Endothelial cell of umbilical vein (primary cell): Measurements from ENCODE around the gene PRKG1. TPM values are rescaled to one million over a fixed set of nuclear protein-coding genes. Genes with fewer than 3 reads are reported as not detected.

Source experiments
- BruUV-seq: library from RNA; stranded (reverse); fragments of 400-500 nt; replicated peaks from 2 replicates; lab custom pipeline; 2021; lab: Mats Ljungman, UMichigan
- CTCF ChIA-PET: fragments of 300-600, 350-600 bp; sonication (Branson Sonifier 250); formaldehyde crosslinking; loops from one replicate; lab custom pipeline; 2021; ENCODE audit warnings: antibody characterized with exemption, inconsistent platforms; lab: Charles Lee
- POLR2A ChIA-PET: fragments of 300-600, 350-600 bp; sonication (Branson Sonifier 250); formaldehyde crosslinking; loops from one replicate; lab custom pipeline; 2021; ENCODE audit warnings: antibody characterized with exemption, inconsistent platforms; lab: Charles Lee
- DNase-seq: peaks from one replicate; pipeline ENCODE4 v3.0.0-alpha.2; 2011; ENCODE audit warnings: low read depth, low spot score
- FAIRE-seq: peaks from 2 replicates; lab custom pipeline; 2011; peaks lifted over from hg19 to GRCh38; lab: Jason Lieb, UNC
- H2AFZ ChIP-seq: 2 replicates; pipeline ENCODE4 v1.6.0; 2012; ENCODE audit warnings: low read depth, low read length, control low read depth, inconsistent platforms
- H3K27ac ChIP-seq: 2 replicates; pipeline ENCODE4 v1.5.1; 2011; ENCODE audit warnings: low read depth, mild to moderate bottlenecking, control low read depth, low read length, moderate library complexity; ENCODE audit not compliant: insufficient read depth
- H3K27me3 ChIP-seq, 2 experiments: 2 replicates each; pipeline versions ENCODE4 v1.6.0 to v1.6.1; 2011; ENCODE audit warnings: low read length in 2 of 2, mixed read lengths in 1 of 2; ENCODE audit not compliant: control insufficient read depth in 2 of 2, insufficient read depth in 2 of 2
- H3K36me3 ChIP-seq, 2 experiments: 2 replicates in 1 of 2; 3 replicates in 1 of 2; pipeline ENCODE4 v1.5.1; 2011; ENCODE audit warnings: low read length in 2 of 2, mild to moderate bottlenecking in 1 of 2, moderate library complexity in 1 of 2; ENCODE audit not compliant: control insufficient read depth in 2 of 2, insufficient read depth in 2 of 2; ENCODE audit errors: extremely low read depth in 1 of 2
- H3K4me1 ChIP-seq: 3 replicates; pipeline ENCODE4 v1.5.1; 2011; ENCODE audit warnings: mild to moderate bottlenecking, low read length; ENCODE audit not compliant: control insufficient read depth, insufficient read depth; ENCODE audit errors: extremely low read depth
- H3K4me2 ChIP-seq: 2 replicates; pipeline ENCODE4 v1.6.1; 2011; ENCODE audit warnings: low read length, control low read depth, mixed read lengths; ENCODE audit not compliant: insufficient read depth
- H3K4me3 ChIP-seq, 3 experiments: fragments of 200-600 bp in 1 of 3; sonication (generic), shearing (Covaris generic) in 1 of 3; replicated peaks in 1 of 3; 2 replicates each; pipeline ENCODE4 v1.5.1; 2011 to 2016; ENCODE audit warnings: control low read depth in 3 of 3, low read length in 3 of 3, mild to moderate bottlenecking in 2 of 3, inconsistent platforms in 1 of 3, low read depth in 1 of 3, moderate library complexity in 1 of 3; ENCODE audit not compliant: insufficient read depth in 1 of 3
- H3K79me2 ChIP-seq: 2 replicates; pipeline ENCODE4 v1.6.0; 2012; ENCODE audit warnings: low read length, inconsistent platforms; ENCODE audit not compliant: control insufficient read depth, insufficient read depth
- H3K9ac ChIP-seq: replicated peaks from 2 replicates; pipeline ENCODE3; 2011; ENCODE audit warnings: low read length, control low read depth; ENCODE audit not compliant: insufficient read depth; ENCODE audit errors: extremely low read depth
- H3K9me1 ChIP-seq: replicated peaks from 3 replicates; pipeline ENCODE4 v1.6.0; 2011; ENCODE audit warnings: mild to moderate bottlenecking, low read length; ENCODE audit not compliant: control insufficient read depth, insufficient read depth; ENCODE audit errors: extremely low read depth
- H3K9me3 ChIP-seq: replicated peaks from 2 replicates; pipeline ENCODE4 v1.5.1; 2012; ENCODE audit warnings: low read length, inconsistent platforms; ENCODE audit not compliant: control insufficient read depth, insufficient read depth
- H4K20me1 ChIP-seq: replicated peaks from 2 replicates; pipeline ENCODE3; 2011; ENCODE audit warnings: mild to moderate bottlenecking, low read length; ENCODE audit not compliant: control insufficient read depth, insufficient read depth; ENCODE audit errors: extremely low read depth
- EZH2 ChIP-seq: IDR thresholded peaks from 2 replicates; pipeline ENCODE4 v1.6.1; 2012; ENCODE audit warnings: borderline replicate concordance, low read depth, mild to moderate bottlenecking, moderate library complexity, low read length, inconsistent platforms; ENCODE audit not compliant: severe bottlenecking
- FOS ChIP-seq: IDR thresholded peaks from 2 replicates; pipeline ENCODE4 v1.6.1; 2011; ENCODE audit warnings: mild to moderate bottlenecking, low read length, moderate library complexity, borderline replicate concordance; ENCODE audit not compliant: insufficient read depth
- JUN ChIP-seq: IDR thresholded peaks from 2 replicates; pipeline ENCODE4 v1.6.1; 2011; ENCODE audit warnings: borderline replicate concordance, low read depth; ENCODE audit not compliant: insufficient read length, insufficient read depth
- MYC ChIP-seq: IDR thresholded peaks from one replicate; pipeline ENCODE4 v1.6.1; 2011; ENCODE audit warnings: mild to moderate bottlenecking, low read depth, low read length
- POLR2A ChIP-seq: IDR thresholded peaks from 2 replicates; pipeline ENCODE4 v1.6.1; 2012; ENCODE audit warnings: low read depth, mild to moderate bottlenecking, control low read depth, low read length
- POLR2AphosphoS5 ChIP-seq: IDR thresholded peaks from 2 replicates; pipeline ENCODE4 v1.6.1; 2012; ENCODE audit warnings: low read depth, mild to moderate bottlenecking, control low read depth, low read length, moderate library complexity; ENCODE audit not compliant: insufficient read depth
- dilution Hi-C: fragments of 300-500 bp; cut with MboI; formaldehyde crosslinking; loops from one replicate; pipeline ENCODE4 v1.15.0; 2019; ENCODE audit warnings: low sequenced_read_pairs; ENCODE audit not compliant: extremely low pct_ligation_motif_present
- intact Hi-C: fragments of 100-400 bp; cut with micrococcal nuclease; formaldehyde crosslinking; loops from one replicate; pipeline ENCODE4 v1.10.0; 2022
- polyA plus RNA-seq, 4 experiments: library from polyadenylated mRNA; depleted of rRNA in 3 of 4; stranded (reverse) in 3 of 4; unstranded in 1 of 4; fragments of >200 nt; gene quantifications; 2 replicates each; pipeline versions ENCODE4 v1.2.1 to v1.2.3, GENCODE V29; 2011 to 2012; ENCODE audit warnings: missing spikeins in 1 of 4
- total RNA-seq: library from RNA; stranded (reverse); gene quantifications from 2 replicates; pipeline ENCODE4 v1.2.3, GENCODE V29; 2021
- TF ChIP-seq, protein P1 (sequence below), 2 donors: IDR thresholded peaks; 1 replicate in 1 of 2; 2 replicates in 1 of 2; pipeline ENCODE4 v1.5.1; 2011; ENCODE audit warnings: low read length in 2 of 2, mild to moderate bottlenecking in 2 of 2, moderate library complexity in 2 of 2, control low read depth in 1 of 2, inconsistent platforms in 1 of 2, low read depth in 1 of 2; ENCODE audit not compliant: insufficient read depth in 1 of 2; ENCODE audit errors: extremely low read depth in 1 of 2
- TF ChIP-seq, protein P2 (sequence below): IDR thresholded peaks from 2 replicates; pipeline ENCODE4 v1.6.1; 2011; ENCODE audit not compliant: insufficient read depth, insufficient read length

Gene PRKG1
- total and polyA plus RNA-seq, 2 donors (not counting 3 experiments of a cell fraction or from before 2014, with no cell fraction given), result 0.01 to 0.18 TPM

DNA sequence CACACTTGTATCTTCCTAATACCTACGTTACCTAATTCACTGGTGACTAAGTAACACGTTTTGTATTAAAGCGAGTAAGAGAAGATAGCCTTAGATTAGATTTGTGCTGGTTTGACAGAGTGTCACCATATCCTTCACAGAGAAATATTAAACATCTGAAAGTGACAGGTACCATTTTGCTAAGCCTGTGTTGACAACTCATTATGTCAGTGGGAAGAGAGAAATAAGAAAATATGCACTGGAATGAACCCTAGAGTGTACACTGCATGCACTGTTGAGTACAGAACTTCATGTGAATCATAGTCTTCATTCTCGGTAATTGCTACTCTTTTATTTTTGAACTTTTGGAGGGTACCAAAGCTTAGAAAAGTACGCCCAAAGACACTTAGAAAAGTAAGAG lies 10.9 kb downstream of the PRKG1 start:
- Histone ChIP-seq H3K4me2 (no peak overlapping the region), H3K4me1 (no peaks in the 10 kb centered on the region), H3K9me3 (no peaks in the 10 kb centered on the region), H3K79me2 (no peaks in the 10 kb centered on the region), H3K27ac (no peak overlapping the region), H3K4me3 (no peak overlapping the region), H2AFZ (no peak overlapping the region), H3K36me3 (no peaks in the 10 kb centered on the region), H3K9me1 (no peaks in the 10 kb centered on the region), H4K20me1 (no peaks in the 10 kb centered on the region), H3K27me3 (peaks cover 16% of the 10 kb centered on the region in 2 experiments), H3K9ac (no peak overlapping the region)
- no peak for DNase-seq
- POLR2A ChIA-PET, result no interaction called here
- intact Hi-C loops, result no loop called here
- CTCF ChIA-PET, result no interaction called here
- no peak for FAIRE-seq
- dilution Hi-C loops, result no loop called here
- no TSS peak for BruUV-seq
- TF ChIP-seq, protein P1, sequence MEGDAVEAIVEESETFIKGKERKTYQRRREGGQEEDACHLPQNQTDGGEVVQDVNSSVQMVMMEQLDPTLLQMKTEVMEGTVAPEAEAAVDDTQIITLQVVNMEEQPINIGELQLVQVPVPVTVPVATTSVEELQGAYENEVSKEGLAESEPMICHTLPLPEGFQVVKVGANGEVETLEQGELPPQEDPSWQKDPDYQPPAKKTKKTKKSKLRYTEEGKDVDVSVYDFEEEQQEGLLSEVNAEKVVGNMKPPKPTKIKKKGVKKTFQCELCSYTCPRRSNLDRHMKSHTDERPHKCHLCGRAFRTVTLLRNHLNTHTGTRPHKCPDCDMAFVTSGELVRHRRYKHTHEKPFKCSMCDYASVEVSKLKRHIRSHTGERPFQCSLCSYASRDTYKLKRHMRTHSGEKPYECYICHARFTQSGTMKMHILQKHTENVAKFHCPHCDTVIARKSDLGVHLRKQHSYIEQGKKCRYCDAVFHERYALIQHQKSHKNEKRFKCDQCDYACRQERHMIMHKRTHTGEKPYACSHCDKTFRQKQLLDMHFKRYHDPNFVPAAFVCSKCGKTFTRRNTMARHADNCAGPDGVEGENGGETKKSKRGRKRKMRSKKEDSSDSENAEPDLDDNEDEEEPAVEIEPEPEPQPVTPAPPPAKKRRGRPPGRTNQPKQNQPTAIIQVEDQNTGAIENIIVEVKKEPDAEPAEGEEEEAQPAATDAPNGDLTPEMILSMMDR (IDR thresholded peaks at IDR 0.05; ENCODE audit: extremely low read depth in 1 of 2, insufficient read depth in 1 of 2, low read depth in 1 of 2, low read length in 2 of 2), result no peak
- no peak for TF ChIP-seq POLR2AphosphoS5
- TF ChIP-seq MYC, result no peak
- TF ChIP-seq EZH2, result no peak
- TF ChIP-seq, protein P2, sequence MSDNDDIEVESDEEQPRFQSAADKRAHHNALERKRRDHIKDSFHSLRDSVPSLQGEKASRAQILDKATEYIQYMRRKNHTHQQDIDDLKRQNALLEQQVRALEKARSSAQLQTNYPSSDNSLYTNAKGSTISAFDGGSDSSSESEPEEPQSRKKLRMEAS, result no peak
- no peak for TF ChIP-seq POLR2A
- TF ChIP-seq FOS, result no peak
- no peak for TF ChIP-seq JUN
